Hepatocyte (in vitro differentiated cells): ENCODE results near the gene TP53I11. TPM values are rescaled to one million over a fixed set of nuclear protein-coding genes. Genes with fewer than 3 reads are reported as not detected.

Source experiments
- DNase-seq: peaks from one replicate; pipeline ENCODE4 v3.0.0-alpha.2; 2016; ENCODE audit warnings: low spot score
- H2AFZ ChIP-seq: fragments of 200-600 bp; sonication (generic); 2 replicates; pipeline ENCODE4 v1.6.0; 2016; ENCODE audit warnings: antibody characterized with exemption, mild to moderate bottlenecking
- H3K27ac ChIP-seq: fragments of 200-600 bp; sonication (generic); 2 replicates; pipeline ENCODE4 v1.5.1; 2016; ENCODE audit warnings: mild to moderate bottlenecking
- H3K27me3 ChIP-seq: fragments of 200-600 bp; sonication (generic); 2 replicates; pipeline ENCODE4 v1.6.1; 2016
- H3K36me3 ChIP-seq: fragments of 200-600 bp; sonication (generic); replicated peaks from 2 replicates; pipeline ENCODE4 v1.5.1; 2016; ENCODE audit warnings: low read depth; ENCODE audit not compliant: insufficient read depth
- H3K4me1 ChIP-seq: fragments of 200-600 bp; sonication (generic); 2 replicates; pipeline ENCODE4 v1.5.1; 2016; ENCODE audit warnings: mild to moderate bottlenecking, moderate library complexity; ENCODE audit not compliant: insufficient read depth
- H3K4me2 ChIP-seq: fragments of 200-600 bp; sonication (generic); 2 replicates; pipeline ENCODE4 v1.6.0; 2016
- H3K4me3 ChIP-seq: fragments of 200-600 bp; sonication (generic); 2 replicates; pipeline ENCODE4 v1.5.1; 2016; ENCODE audit warnings: mild to moderate bottlenecking
- H3K79me2 ChIP-seq: fragments of 200-600 bp; sonication (generic); 2 replicates; pipeline ENCODE4 v1.6.0; 2017; ENCODE audit warnings: mild to moderate bottlenecking
- H3K9me2 ChIP-seq: fragments of 200-600 bp; sonication (generic); replicated peaks from 2 replicates; pipeline ENCODE4 v1.6.0; 2017; ENCODE audit warnings: mild to moderate bottlenecking; ENCODE audit not compliant: insufficient read depth
- H3K9me3 ChIP-seq: fragments of 200-600 bp; sonication (generic); 2 replicates; pipeline ENCODE4 v1.5.1; 2016; ENCODE audit warnings: low read depth, mild to moderate bottlenecking
- H4K20me1 ChIP-seq: fragments of 200-600 bp; sonication (generic); 2 replicates; pipeline ENCODE4 v1.6.0; 2016; ENCODE audit warnings: mild to moderate bottlenecking; ENCODE audit not compliant: insufficient read depth, poor library complexity, severe bottlenecking
- CTCF ChIP-seq: fragments of 200-600 bp; sonication (generic); IDR thresholded peaks from 2 replicates; pipeline ENCODE4 v1.5.1; 2016; ENCODE audit warnings: antibody characterized with exemption, mild to moderate bottlenecking; ENCODE audit not compliant: poor library complexity
- EZH2 ChIP-seq: fragments of 200-600 bp; sonication (generic); IDR thresholded peaks from 2 replicates; pipeline ENCODE4 v1.6.1; 2016; ENCODE audit warnings: antibody characterized with exemption, mild to moderate bottlenecking, borderline replicate concordance
- EZH2phosphoT487 ChIP-seq: fragments of 200-600 bp; sonication (generic); IDR thresholded peaks from one replicate; pipeline ENCODE4 v1.6.1; 2018; ENCODE audit warnings: antibody characterized with exemption, mild to moderate bottlenecking, low read depth, moderate library complexity; ENCODE audit not compliant: unreplicated experiment, severe bottlenecking
- WGBS: methylation state at CpG from one replicate; pipeline ENCODE4 v1.1.6; 2016; ENCODE audit warnings: low lambda C conversion rate; ENCODE audit errors: missing lambda C conversion rate; 5-methylcytosine and 5-hydroxymethylcytosine counted together
- polyA plus RNA-seq: library from polyadenylated mRNA; unstranded; fragments of >200 nt; fragmentation: Nextera tagmentation; extraction: Ambion mirVana; gene quantifications from 2 replicates; pipeline ENCODE4 v1.2.1, GENCODE V29; 2016
- total RNA-seq: library from RNA; depleted of rRNA; stranded (reverse); fragments of >200 nt; gene quantifications from 2 replicates; pipeline ENCODE4 v1.2.3, GENCODE V29; 2014

Gene TP53I11
- total and polyA plus RNA-seq, 2 experiments from 2014 or later: 15.4 to 41.8 TPM

GRCh38 chr11:44997566-44997965, 46.9 kb upstream of the TP53I11 start:
- 85% methylated on average over 5 of the region's 5 CpGs for WGBS

GRCh38 chr11:44994753-44995152, 44.1 kb upstream of the TP53I11 start:
- Histone ChIP-seq H3K79me2 (no peaks in the 10 kb centered on the region), H3K27ac (no peak overlapping the region), H3K36me3 (no peaks in the 10 kb centered on the region), H3K27me3 (no peaks in the 10 kb centered on the region), H3K4me2 (no peak overlapping the region), H3K9me3 (no peaks in the 10 kb centered on the region), H4K20me1 (no peaks in the 10 kb centered on the region), H2AFZ (no peak overlapping the region), H3K4me3 (no peak overlapping the region), H3K9me2 (no peaks in the 10 kb centered on the region), H3K4me1 (no peaks in the 10 kb centered on the region)
- DNase-seq: no peak
- no peak for TF ChIP-seq EZH2phosphoT487
- no peak for TF ChIP-seq CTCF
- WGBS: 68% methylated on average over 4 of the region's 5 CpGs

More at GRCh38 chr11:44997566-44997965, 46.9 kb upstream of the TP53I11 start:
- Histone ChIP-seq H3K9me2 (no peaks in the 10 kb centered on the region), H3K4me2 (no peak overlapping the region), H3K27ac (no peak overlapping the region), H3K79me2 (no peaks in the 10 kb centered on the region), H3K9me3 (no peaks in the 10 kb centered on the region), H2AFZ (no peak overlapping the region), H3K36me3 (no peaks in the 10 kb centered on the region), H4K20me1 (no peaks in the 10 kb centered on the region), H3K4me3 (no peak overlapping the region), H3K4me1 (no peaks in the 10 kb centered on the region), H3K27me3 (no peaks in the 10 kb centered on the region)
- no peak for TF ChIP-seq EZH2phosphoT487
- no peak for TF ChIP-seq CTCF
- no peak for TF ChIP-seq EZH2
- no peak for DNase-seq

- WGBS: 89% methylated on average over 10 of the region's 10 CpGs
- no peak overlapping the region for H3K4me3 ChIP-seq
- no peaks in the 10 kb centered on the region for H4K20me1 ChIP-seq
- H2AFZ ChIP-seq: no peak overlapping the region
- no peak overlapping the region for H3K4me2 ChIP-seq
- no peak overlapping the region for H3K27ac ChIP-seq
- no peaks in the 10 kb centered on the region for H3K9me2 ChIP-seq
- H3K79me2 ChIP-seq: no peaks in the 10 kb centered on the region
- H3K9me3 ChIP-seq: no peaks in the 10 kb centered on the region
- H3K36me3 ChIP-seq: no peaks in the 10 kb centered on the region
- H3K4me1 ChIP-seq: no peaks in the 10 kb centered on the region
- no peaks in the 10 kb centered on the region for H3K27me3 ChIP-seq
- TF ChIP-seq EZH2 (no peak), EZH2phosphoT487 (no peak), CTCF (no peak)
- DNase-seq: no peak
These were observed 43.5 kb upstream of the TP53I11 start for GRCh38 chr11:44993971-44994704.
